UCSD-AML1 (cell line): ENCODE measurements around the gene ASL.
"Not testable (repeated sequence)": the region's sequence is repeated elsewhere in the genome, so short reads cannot be mapped to it uniquely, and the experiment has no call there.

ENCODE experiments used
- DNase-seq: peaks from one replicate; lab custom pipeline; 2025; ENCODE audit not compliant: unreplicated experiment; lab: John Stamatoyannopoulos, UW

Gene ASL

DNA sequence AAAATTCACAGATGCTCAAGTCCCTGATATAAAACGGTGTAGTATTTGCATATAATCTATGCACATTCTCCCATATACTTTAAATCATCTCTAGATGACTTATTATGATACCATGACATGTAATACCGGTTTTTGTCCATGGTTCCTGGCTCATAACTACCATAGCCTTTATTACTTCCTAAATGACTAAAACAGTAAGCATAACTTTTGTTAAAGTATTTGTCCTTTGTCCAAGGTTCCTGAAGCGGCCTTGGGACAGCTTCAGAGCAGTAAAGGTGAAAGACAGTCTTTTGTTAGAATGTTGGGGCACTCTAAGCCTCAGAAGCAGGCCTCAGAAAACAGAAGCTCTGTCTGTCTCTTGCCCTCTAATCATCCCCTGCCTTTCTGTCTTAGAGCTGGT is 43.0 kb downstream of the ASL start:
- DNase-seq = no peak

- DNase-seq = no peak
Measured at GRCh38 chr7:66119245-66119850, 43.7 kb downstream of the ASL start.

DNA sequence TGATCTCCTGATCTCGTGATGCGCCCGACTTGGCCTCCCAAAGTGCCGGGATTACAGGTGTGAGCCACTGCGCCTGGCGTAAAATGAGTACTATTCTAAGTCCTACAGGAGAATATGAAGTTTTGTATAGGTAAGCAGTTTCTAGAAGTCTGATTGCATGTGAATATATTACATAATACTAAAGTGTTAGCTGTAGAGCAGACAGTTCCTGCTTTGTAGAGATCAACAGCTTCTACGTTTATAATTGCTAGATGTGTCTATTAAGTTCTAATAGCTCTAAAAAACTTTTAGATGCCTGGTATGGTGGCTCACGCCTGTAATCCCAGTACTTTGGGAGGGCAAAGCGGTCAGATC is 47.5 kb downstream of the ASL start:
- DNase-seq = no peak

DNA sequence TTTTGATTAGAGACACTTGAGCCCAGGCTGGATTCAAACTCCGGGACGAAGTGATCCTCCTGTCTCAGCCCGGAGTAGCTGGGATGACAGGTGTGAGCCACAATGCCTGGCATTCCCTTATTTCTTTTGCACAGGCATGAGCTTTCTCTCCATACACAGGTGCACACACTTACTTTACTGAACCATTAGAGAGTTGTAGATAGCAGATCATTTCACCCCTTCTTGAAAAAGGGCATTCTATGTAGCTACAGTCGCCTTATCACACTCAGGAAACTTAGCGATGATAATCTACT is 48.9 kb downstream of the ASL start:
- DNase-seq = not testable (repeated sequence)

DNA sequence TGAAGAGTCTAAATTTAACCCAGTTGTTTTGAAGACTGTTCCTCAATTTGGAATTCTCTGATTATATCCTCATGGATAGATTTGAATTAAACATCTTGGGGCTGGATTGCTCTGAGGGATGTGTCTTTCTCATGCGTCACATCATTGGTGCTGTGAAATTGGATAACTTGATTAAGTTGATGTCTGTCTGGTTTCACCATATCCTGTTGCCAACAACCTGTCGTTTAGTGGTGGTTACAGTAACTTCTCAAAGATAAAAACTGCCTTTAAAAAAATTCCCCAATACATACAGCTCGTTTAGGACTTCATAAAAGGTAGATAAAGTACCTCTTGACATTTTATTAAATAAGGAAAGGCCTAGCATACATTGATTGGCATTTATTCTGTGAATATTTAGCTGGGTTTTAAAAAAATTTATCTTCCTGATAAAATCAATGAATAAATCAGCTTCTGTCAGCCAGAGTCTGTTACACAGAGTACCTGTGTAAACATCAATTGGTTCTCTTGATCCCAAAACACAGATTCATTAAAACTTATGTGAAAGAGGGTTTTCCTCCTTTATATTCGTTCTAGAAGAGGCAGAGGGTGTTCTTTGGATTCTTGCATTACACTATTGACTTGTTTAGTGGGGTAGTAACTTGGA is 49.6 kb downstream of the ASL start:
- no peak for DNase-seq

DNA sequence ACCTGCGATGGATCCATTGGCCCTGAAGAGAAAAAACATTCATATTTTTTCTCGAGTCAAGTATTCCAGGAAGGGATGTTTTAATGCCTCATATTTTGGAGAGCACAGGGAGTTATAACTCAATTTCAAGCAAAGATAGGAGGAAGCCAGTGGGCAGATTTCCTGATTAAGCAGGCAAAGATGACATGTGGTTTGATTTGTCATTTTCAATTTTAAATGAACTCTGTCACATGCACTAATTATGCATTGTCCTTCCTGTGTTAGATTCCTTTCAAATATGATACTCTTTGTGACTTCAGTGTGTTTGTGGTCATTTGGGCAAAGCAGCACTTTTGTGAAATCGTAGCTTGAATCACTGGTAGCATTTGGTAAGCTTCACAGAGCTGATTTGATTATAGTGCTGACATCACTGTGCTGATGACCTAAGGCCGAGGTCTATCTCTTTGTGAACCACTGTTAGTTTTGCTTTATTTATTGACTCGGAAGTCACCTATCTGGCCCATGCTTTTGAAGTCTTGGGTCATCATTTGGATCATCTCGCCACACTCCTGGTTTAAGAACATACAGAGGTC is 50.2 kb downstream of the ASL start:
- DNase-seq = not testable (repeated sequence)

DNA sequence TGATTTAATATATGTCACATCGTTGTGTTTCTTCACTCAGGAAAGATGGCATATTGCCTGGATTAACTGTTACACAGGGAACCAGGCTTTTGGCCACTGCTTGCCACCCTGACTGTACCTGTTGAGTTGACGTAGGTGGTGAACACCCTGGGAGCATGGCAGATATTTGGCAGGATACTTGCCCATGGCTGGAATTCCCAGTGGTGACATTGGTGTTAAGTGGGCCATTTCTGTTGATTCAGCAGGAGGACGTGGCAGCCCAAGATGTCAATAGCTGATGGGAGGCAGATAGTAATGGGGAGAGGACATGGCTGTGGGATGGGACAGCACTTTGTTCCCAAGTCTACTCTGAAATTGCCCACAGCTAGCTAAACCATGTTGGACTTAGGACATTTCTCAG is 51.6 kb downstream of the ASL start:
- DNase-seq = not testable (repeated sequence)

DNA sequence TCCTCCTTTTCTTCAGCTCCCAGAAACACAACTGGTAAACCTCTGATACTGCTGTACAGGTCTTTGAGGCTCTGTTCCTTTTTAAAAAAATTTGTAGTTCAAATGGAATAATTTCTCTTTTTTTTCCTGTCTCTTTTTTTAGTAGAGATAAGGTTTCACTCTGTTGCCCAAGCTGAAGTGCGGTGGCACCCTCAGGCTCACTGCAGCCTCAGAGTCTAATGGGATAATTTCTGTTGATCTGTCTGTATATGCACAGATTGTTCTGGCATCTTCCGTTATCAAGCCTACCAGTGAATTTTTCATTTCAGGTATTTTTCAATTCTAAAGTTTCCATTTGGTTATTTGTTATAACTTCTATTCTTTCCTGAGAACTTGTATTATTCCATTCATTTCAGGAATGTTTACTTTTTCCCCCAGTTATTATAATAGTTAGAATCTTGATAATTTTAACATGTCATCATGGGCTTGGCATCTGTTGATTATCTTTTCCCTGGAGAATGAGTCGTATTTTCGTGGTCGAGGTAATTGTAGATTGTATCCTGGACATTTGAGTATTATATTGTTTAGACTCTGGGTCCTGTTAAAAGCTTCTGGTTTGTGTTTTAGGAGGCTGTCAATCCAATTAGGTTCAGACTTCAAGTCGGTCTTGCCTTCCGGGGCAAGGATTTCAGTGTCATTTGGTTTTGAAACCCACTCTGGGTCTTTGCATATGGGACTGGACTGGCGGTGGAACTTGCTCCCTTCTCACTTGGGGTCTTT is 63.6 kb downstream of the ASL start:
- no peak for DNase-seq

DNA sequence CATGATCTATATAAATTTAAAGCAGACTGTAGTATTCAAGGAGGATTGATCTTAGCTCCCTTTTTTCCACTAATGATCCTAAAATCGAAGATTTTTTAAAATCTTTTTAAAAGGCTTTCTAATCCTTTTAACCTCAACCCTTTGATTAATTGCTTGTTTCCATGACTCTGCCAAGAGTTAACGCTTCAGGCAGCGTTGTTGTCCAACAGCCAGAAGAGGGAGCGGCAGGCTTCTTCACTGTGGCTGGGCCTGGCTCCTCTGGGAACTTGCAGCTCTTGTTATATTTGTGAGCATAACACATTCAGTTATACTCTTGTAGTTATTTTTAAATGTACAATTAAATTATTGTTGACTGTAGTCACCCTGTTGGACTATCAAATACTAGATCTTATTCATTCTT is 65.3 kb downstream of the ASL start:
- DNase-seq = peak; percentile 12

DNA sequence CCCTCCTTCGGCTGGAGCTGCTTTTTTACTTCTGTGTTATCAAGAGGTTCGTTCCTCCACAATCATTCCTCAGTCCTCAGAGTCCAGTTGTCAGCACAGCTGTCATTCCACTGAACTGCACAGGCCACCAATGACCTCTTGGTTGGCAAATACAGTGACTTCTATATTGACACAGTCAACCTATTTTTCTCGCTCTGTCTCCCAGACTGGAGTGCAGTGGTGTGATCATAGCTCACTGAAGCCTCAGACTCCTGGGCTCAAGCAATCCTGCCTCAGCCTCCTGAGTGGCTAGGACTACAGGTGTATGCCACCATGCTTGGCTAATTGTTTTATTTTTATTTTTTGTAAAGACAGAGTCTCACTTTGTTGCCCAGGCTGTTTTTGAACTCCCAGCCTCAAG is 66.7 kb downstream of the ASL start:
- no peak for DNase-seq

- DNase-seq = no peak
Measured at GRCh38 chr7:66142996-66143395, 67.4 kb downstream of the ASL start.
